ENCODE measurements around the gene NMT1.
A peak's percentile ranks its signal among the peaks of the same experiment; 100 is the strongest.

Gene NMT1

DNA sequence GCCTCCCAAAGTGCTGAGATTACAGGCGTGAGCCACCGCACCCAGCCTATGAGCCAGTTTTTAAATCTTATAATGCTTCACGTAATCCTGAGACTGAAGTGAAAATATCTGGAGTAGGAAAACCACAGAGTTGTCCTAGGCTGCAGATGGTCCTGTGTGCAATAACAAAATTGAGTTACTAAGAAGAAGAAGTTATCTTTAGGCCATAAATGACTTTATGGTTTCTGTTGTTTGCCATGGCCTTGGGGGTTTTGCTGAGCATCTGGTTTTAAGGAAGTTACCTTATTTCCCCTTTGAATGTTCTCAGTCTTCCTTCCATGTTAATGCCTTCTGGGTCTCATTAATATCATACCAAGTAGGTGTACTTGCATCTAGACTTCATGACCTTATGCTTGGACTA is 16.5 kb downstream of the NMT1 start:
- DNase-seq (ENCODE audit: low read depth in 3 of 3): no peak

GRCh38 chr17:45081047-45081703 is 20.1 kb downstream of the NMT1 start:
- no peak for DNase-seq (ENCODE audit: low read depth in 3 of 3)

DNA sequence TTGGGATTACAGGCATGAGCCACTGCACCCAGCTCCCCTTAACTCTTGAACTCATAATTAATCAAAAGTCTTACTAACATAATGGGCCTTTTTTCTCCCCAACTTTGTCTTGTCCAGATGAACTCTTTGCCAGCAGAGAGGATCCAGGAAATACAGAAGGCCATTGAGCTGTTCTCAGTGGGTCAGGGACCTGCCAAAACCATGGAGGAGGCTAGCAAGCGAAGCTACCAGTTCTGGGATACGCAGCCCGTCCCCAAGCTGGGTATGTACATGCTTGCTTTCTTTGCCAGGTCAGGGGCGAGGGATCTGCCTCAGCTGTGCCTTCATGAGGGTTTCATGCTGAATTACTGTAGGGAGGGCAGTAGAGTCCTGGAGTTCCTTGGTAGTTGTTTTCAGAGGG is 25.3 kb downstream of the NMT1 start:
- DNase-seq (ENCODE audit: low read depth in 3 of 3): no peak

DNA sequence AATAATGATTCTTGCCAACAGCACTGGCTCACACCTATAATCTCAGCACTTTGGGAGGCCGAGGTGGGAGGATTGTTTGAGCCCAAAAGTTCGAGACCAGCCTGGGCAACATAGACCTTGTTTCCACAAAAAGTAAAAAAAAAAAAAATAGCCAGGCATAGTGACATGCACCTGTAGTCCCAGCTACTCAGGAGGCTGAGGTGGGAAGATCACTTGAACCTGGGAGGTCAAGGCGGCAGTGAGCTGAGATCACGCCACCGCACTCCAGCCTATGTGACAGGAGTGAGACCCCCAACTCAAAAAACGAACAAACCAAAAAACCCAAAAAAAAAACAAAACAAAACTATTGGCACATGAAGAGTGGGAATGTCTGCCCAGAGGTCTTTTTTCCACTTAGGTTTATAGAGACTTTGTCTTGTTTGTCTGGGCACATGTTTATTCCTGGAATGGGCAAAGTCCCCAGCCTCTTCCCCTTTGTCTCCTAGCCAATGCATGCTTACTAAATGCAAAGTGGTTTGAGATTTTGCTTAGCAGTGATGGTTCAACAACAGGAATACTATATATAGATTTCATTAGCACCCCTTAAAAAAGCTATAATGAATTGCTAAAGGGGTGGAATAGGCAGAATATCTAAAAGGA is 25.9 kb downstream of the NMT1 start:
- DNase-seq (ENCODE audit: low read depth in 3 of 3): no peak

- DNase-seq (ENCODE audit: low read depth in 3 of 3): no peak
Observed at GRCh38 chr17:45087504-45087975, 26.4 kb downstream of the NMT1 start.

DNA sequence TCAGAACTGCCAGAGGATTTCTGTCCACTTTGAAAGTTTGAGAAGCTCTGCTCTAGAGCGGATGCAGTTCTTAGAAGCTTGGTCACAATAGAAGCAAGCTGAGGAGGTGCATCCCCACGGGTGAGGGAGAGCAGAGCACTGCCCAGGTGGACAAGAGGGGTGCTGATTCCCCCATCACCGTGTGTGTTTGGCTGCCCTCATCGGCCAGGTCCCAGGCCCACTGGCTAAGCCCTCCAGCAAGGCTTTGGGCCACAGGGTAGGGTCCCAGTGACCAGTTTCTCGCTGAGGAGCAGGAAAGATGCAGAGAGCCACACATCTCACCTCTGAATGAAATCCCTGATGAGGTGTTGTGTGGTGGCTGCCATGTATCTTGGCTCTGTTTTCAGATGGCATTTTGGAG is 26.9 kb downstream of the NMT1 start:
- no peak for DNase-seq (ENCODE audit: low read depth in 3 of 3)

GRCh38 chr17:45088741-45089140 is 27.6 kb downstream of the NMT1 start:
- no peak for DNase-seq (ENCODE audit: low read depth in 3 of 3)

DNA sequence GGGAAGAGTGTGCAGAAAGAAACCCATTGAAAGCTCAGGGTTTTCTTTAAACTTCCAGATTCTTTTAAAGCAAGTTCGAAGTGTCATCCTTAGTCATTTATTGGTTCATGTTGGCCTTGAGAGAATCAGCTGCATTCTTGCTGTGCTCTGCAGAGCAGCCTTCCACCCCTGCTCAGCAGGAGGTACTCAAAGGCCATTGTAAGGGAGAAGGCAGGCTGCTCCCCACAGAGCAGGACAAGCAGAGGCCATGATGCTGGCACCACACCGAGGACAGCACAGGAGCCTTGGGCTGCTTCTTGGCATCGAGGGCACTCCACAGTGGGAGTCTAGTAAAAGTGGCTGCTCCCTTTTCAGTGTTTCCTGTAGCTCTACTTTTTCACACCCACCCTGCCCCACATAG is 29.6 kb downstream of the NMT1 start:
- DNase-seq (ENCODE audit: low read depth in 3 of 3): no peak

- DNase-seq (ENCODE audit: low read depth in 3 of 3): no peak
Observed at GRCh38 chr17:45091778-45092425, 30.8 kb downstream of the NMT1 start.

- no peak for DNase-seq (ENCODE audit: low read depth in 3 of 3)
Observed at GRCh38 chr17:45092911-45093430, 31.9 kb downstream of the NMT1 start.

DNA sequence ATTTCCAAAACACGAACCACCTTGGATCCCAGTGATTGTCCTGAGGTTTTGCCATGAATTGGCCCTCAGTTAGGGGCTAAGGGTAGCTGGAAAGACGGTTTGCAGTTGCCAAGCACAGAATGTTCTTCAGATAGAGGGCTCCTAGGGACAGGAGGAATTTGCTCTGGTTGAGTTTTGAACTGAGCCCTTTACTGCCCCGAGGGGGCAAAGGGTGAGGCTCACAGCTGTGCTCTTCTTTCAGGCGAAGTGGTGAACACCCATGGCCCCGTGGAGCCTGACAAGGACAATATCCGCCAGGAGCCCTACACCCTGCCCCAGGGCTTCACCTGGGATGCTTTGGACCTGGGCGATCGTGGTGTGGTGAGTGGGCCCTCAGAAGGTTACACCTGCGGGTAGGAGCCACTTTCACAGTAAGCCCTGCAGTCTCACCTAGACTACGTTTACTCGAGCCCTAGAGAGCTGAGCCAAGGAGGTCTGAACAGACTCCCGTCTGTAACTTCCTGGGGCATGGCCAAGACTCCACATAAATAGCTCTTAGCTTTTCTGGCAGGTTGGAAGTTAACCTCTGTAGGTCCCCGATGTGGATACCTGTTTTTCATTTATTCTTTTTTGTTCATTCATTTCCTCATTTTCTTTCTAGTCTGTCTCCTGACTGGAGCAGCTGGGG is 32.5 kb downstream of the NMT1 start:
- no peak for DNase-seq (ENCODE audit: low read depth in 3 of 3)

GRCh38 chr17:45096141-45096540 is 35.0 kb downstream of the NMT1 start:
- DNase-seq (ENCODE audit: low read depth in 3 of 3): no peak

DNA sequence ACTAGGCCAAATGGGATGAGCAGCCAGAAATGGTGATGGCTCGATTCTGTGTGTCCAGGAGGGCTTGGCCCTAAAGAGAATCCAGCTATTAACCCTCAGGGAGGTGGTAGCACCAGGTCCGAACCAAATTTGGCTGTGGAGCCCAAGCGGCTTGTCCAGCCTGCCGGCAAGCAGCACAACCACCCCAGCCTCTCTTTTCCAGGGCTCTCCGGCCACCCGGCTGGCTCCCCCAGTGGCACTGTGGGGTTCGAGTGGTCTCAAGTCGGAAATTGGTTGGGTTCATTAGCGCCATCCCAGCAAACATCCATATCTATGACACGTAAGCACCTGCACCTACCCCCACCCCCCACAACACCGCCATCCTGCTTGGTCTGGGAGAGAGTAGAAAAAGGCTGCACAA is 35.8 kb downstream of the NMT1 start:
- no peak for DNase-seq (ENCODE audit: low read depth in 3 of 3)

DNA sequence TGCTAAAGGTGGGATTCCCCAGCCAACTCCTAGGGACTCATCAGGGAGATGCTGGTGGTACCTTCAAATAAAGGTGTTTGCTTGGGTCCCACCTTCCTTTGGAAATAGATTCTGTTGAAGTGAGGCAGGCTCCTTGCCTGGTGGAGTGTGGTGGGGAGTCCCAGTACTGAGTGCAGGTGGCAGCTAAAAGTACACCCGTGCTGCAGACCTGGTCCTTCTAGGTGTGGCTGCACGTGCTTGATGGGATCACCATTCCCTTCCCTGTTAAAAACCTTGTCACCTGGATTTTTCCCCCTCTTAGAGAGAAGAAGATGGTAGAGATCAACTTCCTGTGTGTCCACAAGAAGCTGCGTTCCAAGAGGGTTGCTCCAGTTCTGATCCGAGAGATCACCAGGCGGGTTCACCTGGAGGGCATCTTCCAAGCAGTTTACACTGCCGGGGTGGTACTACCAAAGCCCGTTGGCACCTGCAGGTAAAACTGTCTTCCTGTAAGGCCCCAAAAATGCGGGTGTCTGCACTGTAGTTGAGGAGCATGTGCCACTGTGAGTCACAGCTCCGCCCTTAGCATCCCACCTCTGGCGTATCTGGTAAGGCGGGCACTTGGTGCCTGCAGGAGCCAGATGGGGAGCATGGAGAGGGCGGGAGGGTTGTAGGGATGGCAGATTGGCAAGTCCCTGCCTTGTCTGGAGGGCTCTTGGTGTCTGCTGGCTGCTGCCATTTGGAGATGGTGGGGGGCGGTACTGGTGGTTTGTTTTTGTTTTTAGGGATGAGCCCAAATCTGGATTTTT is 37.2 kb downstream of the NMT1 start:
- no peak for DNase-seq (ENCODE audit: low read depth in 3 of 3)

- peak; percentile 50 to 56 (median 54) for DNase-seq (ENCODE audit: low read depth in 3 of 3)
Observed at GRCh38 chr17:45098869-45099616, 37.9 kb downstream of the NMT1 start.

DNA sequence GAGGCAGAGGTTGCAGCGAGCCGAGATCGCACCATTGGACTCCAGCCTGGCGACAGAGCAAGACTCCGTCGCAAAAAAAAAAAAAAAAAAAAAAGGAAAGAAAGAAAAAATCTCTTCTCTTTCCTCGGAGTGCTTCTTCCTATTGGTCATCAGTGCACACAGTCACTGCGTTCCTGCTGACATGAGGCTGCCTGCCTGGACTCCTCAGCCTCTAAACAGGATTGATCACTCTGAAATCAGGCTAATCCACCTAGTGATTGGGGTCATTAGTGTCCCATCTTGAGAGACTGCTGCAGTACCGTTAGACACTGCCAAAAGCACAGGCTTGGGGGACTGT is 40.4 kb downstream of the NMT1 start:
- DNase-seq (ENCODE audit: low read depth in 3 of 3): no peak

DNA sequence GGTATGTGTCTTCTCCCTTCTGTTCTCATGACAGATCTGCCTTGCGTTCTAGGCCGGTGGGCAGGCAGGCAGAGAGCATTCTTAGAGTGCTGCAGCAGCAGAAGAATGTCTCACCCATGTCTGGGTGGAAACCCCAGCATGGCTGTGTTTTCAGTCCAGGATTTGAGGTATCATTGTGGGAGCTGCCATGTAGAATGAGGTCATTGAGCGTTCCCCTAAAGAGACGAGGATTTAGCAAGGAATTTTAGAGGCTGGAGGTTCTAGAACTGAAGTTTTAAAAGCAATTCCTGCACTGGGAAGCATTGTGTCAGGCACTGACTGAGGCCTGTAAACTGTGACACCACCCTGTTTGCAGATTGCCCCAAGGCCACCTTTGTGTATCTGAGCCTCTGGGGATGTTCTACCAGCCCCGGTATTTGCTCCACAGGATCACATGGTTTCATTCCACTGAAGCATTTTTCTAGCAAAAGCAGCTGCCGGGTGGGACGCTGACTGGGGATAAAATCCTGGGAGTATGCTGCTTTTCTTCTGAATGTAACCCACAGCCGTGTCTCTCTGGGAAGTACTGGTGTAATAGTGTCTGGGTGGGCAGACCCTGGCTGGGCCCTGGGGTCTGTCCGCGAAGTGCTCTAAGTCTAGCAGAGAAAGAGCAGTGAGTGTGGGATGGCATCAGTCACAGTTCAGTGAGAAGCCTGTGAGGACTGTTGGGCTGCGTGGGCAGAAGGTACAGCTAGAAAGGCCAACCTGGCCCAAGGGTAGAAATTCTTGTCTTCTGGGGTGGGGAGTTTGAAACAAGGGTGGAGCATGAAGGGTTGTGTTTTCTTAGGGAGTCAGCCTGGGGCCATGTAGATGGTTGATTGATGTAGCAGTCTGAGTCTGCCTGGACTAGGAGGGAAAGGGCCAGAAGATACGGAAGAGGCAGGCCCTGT is 41.0 kb downstream of the NMT1 start:
- no peak for DNase-seq (ENCODE audit: low read depth in 3 of 3)

DNA sequence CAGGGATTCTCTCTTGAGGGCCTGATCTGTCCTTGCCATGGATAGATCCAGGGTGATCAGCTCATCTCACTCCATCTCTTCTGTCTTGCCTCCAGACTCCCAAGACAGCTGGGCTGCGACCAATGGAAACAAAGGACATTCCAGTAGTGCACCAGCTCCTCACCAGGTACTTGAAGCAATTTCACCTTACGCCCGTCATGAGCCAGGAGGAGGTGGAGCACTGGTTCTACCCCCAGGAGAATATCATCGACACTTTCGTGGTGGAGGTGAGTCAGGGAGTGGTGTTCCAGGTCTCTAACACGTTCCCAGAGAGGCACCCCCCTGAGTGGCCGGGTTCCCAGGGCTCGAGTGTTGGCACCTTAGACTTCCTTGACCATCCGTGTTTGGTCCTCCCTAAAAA is 41.7 kb downstream of the NMT1 start:
- no peak for DNase-seq (ENCODE audit: low read depth in 3 of 3)

DNA sequence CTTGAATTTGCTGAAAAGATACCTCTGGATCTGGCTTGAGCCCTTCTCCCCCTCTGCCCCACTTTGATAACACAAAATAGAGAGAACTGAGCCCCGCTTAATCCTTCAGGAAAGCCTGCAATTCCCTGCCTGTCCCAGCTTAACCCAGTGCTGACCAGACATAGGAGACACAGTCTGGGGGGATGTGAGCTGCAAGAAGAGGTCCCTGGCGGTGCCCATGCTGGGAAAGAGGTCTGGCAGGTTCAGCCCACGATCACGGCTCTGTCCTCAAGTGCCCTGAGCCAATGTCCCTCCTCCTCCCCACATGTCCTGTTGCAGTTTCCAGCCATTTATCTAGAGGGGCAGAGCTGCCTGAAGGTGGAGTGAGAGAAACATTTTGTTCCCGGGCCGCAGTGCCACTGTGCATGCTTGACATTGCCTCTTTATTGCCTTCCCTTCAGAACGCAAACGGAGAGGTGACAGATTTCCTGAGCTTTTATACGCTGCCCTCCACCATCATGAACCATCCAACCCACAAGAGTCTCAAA is 42.2 kb downstream of the NMT1 start:
- DNase-seq (ENCODE audit: low read depth in 3 of 3): no peak

GRCh38 chr17:45104029-45104428 is 42.9 kb downstream of the NMT1 start:
- no peak for DNase-seq (ENCODE audit: low read depth in 3 of 3)
